ENCODE measurements around the gene GPC3.

Gene GPC3

GRCh38 chrX:133840415-133840814 is 145.0 kb downstream of the GPC3 start:
- DNase-seq (ENCODE audit: low read depth): no peak

GRCh38 chrX:133838761-133839676 is 146.4 kb downstream of the GPC3 start:
- peak; percentile 1 for DNase-seq (ENCODE audit: low read depth)

GRCh38 chrX:133837091-133837490 is 148.3 kb downstream of the GPC3 start:
- no peak for DNase-seq (ENCODE audit: low read depth)

DNA sequence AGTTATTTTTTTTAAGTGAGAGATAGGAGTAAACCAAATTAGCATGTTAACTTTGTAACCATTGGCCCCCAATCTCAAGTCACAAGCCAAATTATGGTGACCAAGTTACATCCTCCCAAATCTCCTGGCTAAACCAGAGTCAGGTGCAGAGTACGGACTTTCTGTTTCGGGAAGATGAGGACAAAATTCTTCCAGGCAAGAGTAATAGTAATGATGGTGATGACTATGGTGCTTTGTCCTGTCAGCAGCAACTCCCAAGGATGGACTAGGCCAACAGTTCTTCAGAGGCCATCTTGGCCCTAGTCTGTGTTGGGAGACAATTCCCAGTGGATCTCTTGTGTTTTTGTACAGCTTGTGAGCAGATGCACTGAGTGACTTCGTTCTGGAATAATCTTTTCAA is 148.8 kb downstream of the GPC3 start:
- DNase-seq (ENCODE audit: low read depth): no peak

GRCh38 chrX:133834771-133835170 is 150.6 kb downstream of the GPC3 start:
- DNase-seq (ENCODE audit: low read depth): no peak

GRCh38 chrX:133819546-133819945 is 165.8 kb downstream of the GPC3 start:
- DNase-seq (ENCODE audit: low read depth): no peak

DNA sequence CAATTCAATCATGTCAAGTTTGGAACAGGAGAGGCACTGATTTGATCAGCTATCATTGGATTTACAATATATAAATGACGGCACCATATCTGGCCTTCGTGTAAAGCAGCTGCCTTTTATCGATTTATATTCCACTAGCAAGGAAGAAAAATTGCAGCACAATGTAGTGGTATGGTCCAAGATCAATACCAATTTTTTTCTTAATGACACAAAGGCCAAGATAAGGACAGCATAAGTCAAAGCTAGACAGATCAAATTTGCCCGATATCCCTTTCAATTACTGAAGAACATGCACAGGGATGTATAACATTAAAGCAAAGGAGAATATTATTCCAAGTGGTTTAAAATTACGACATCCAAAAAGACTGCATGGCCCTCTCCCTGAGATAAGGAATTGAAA is 167.4 kb downstream of the GPC3 start:
- no peak for DNase-seq (ENCODE audit: low read depth)

- DNase-seq (ENCODE audit: low read depth): no peak
Observed at GRCh38 chrX:133815496-133815895, 169.9 kb downstream of the GPC3 start.

GRCh38 chrX:133813971-133814370 is 171.4 kb downstream of the GPC3 start:
- peak; percentile 11 for DNase-seq (ENCODE audit: low read depth)

GRCh38 chrX:133812402-133812801 is 173.0 kb downstream of the GPC3 start:
- no peak for DNase-seq (ENCODE audit: low read depth)

DNA sequence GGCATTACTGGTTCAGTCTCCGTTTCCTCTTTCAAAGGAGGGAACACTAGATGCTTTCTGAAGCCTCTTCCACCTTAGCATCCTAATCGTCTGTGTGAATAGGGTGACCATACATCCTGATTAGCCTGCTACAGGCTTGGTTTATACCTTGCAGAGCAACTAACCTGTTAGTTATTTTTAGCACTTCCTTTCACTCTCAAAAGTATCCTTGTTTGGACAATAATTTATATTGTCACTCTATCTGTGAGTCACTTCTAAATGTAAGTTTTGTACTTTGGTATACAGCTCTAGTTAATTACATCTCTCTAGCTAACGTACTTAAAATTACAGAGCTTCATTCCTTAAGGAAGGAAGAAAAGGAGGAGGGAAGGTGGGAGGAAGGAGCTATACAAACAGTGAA is 174.5 kb downstream of the GPC3 start:
- DNase-seq (ENCODE audit: low read depth): no peak

DNA sequence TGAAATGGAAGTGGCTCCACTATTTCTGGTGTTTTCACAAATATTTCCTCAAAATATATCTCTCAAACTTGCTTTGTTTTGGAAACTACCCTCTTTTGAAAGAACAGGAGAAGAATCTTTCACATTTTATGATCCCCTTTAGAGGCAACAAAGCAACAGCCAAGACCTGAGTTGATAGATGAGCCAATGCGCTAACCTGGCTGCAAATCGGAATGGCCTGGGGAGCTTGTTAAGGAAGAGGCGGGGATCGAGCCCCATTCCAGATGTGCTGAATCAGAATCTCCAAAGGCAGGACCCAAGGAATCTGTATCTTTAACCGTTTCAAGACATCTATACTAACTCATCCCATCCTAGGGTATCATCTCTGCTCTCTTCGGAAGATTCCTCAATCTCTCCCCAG is 181.3 kb downstream of the GPC3 start:
- DNase-seq (ENCODE audit: low read depth): no peak

DNA sequence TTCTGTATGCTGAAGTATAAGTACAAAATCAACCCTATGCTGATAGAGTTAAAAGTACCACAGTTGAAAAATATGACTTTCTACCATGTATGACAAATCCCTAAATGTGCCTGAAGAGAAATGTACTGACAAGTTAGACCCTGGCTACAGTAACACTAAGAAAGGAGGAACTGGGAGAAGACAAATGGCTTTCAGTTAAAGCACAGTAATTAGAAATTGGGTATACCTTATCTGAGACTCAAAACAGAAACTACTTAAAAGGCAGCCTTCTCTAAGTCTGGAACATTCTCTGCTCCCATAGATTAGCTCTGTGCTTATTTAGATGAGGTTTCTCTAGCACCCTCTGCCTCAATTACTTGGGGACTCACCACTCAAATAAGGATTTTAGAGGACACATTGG is 189.1 kb downstream of the GPC3 start:
- no peak for DNase-seq (ENCODE audit: low read depth)

DNA sequence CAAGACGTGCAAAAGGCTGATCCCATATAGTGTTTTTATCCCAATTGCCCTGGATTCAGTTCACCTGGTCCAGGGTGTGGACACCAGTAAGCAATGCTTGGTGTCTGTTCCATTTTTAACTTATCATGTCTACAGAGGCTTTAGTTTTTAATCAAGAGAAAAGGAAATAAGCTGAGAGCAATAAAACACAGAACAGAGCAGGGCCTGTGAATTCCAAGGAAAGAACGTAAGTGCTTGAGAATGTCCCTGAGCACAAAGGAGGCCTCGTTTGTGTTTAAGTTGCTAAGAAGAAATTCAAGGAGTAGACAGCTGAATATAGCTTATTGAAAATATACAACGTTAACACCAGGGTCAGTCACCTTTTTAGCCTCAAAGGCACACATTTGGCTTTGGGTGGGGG is 191.3 kb downstream of the GPC3 start:
- no peak for DNase-seq (ENCODE audit: low read depth)

GRCh38 chrX:133793626-133794025 is 191.8 kb downstream of the GPC3 start:
- DNase-seq (ENCODE audit: low read depth): no peak

GRCh38 chrX:133792198-133792953 is 193.0 kb downstream of the GPC3 start:
- peak; percentile 49 for DNase-seq (ENCODE audit: low read depth)

GRCh38 chrX:133789829-133790228 is 195.6 kb downstream of the GPC3 start:
- no peak for DNase-seq (ENCODE audit: low read depth)

DNA sequence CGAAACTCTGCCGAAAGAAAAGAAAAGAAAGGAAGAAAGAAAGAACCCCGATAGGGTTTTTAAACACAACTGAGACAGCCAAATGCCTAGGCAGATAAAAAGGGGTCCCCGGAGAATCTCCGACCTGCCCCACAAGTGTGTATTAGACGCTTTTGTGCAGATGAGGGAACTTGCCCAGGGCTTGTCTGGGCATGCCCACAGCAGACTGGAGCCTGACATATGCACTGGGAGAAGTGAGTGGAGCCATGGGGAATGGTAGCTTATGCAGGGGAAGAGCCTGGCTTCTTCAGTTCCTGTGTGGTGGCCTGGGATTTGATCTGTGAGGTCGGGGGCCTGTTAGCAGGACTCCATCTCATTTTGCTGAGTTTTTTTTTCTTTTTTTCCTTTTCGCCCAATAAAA is 199.0 kb downstream of the GPC3 start:
- no peak for DNase-seq (ENCODE audit: low read depth)

DNA sequence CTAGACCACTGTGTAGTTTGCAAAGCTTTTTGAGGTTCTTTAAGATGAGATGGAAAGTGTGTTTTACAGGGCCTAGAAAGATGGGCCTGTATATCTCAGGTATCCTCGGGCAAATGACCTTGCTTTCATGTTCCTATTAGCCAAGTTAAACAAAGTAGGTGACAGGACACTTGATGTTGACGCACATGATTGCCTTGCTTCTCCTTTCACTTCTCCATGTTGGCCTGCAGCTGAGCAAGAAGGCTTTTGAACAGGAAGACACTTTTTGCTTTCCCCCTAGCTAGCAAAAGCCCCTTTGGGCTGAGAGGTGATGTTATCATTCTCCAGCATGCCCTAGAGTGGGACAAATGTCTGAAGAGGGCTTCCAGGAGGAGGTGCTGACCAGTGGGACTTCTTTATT is 202.1 kb downstream of the GPC3 start:
- DNase-seq (ENCODE audit: low read depth): no peak

DNA sequence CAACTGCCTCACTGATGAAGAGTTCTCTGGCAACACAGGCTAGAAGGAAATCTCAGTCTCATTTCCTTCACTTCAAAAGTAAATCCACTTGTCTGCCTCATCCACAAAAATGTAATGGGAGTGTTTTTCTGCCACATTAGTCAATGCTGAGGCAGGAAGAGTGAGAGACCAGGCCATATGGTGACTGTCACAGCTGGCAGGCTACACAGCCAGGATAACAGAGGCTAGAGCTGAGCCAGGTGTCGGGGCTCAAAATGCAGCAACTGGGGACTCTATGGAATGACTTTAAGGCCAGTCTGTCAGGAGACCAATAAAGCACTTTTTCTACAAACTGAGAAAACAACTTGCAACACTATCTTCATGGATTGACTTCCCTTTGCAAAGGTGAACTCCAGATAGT is 204.2 kb downstream of the GPC3 start:
- no peak for DNase-seq (ENCODE audit: low read depth)

DNA sequence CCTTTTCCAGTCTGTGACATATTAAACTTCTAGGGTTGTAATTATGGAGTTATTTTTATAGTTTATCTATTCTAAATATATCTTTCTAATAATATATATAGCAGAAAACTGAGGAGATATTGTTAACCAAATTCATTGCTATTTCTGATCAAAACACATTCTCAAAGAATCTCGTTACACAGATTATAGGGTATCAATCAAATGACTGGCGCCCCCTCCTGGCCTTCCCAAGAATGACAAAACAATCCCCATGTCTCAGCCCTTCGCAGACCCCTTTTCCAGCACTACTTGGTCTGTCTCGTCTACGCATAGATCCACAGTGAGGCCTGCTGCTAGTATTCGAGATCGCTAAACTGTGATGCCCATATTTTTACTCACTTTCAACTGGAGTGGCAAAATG is 209.3 kb downstream of the GPC3 start:
- DNase-seq (ENCODE audit: low read depth): no peak

DNA sequence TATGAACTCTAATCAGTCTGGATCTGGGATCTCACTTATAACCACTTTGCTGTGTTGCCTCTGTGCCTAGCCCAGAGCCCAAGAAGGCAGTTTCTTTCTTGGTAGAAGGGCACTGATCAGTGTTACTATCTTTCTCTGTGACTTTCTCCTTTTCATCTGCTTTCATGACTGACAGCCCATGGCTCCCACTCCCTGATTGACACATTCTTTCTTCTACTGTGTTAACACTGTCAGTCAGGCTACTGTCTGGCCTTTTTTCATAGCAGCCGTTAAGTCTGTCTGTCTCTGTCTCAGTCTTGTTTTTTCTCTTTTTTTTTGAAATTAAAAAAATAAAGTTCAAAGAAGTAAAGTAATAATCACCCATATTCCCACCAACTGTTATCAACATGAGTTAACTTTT is 210.6 kb downstream of the GPC3 start:
- no peak for DNase-seq (ENCODE audit: low read depth)

GRCh38 chrX:133771086-133771646 is 214.2 kb downstream of the GPC3 start:
- no peak for DNase-seq (ENCODE audit: low read depth)
